Measurements from ENCODE around the gene SLC38A10. TPM values are rescaled to one million over a fixed set of nuclear protein-coding genes. Genes with fewer than 3 reads are reported as not detected.

Gene SLC38A10
- polyA plus RNA-seq, 1 donor (not counting 4 experiments of a cell fraction or from before 2014, with no cell fraction given), result 16.8 TPM

- H3K4me2 ChIP-seq (ENCODE audit: control insufficient read depth, extremely low read depth, insufficient read depth, low read depth, low read length), result no peak overlapping the region
- no peaks in the 10 kb centered on the region for H3K27me3 ChIP-seq (ENCODE audit: control insufficient read depth, extremely low read depth, insufficient read depth, low read length)
- H3K9ac ChIP-seq (ENCODE audit: control insufficient read depth, extremely low read depth, insufficient read depth, low read length), result no peak overlapping the region
- TF ChIP-seq CTCF (optimal IDR thresholded peaks at IDR 0.05 in 1 of 3, IDR thresholded peaks at IDR 0.05 in 1 of 3, conservative IDR thresholded peaks at IDR 0.05 in 1 of 3; ENCODE audit: extremely low read depth in 1 of 3, insufficient read depth in 2 of 3, low read length in 3 of 3), result no peak
- TF ChIP-seq EZH2 (IDR thresholded peaks at IDR 0.05; ENCODE audit: low read length), result no peak
- H4K20me1 ChIP-seq (ENCODE audit: control insufficient read depth, extremely low read depth, insufficient read depth, low read length), result no peaks in the 10 kb centered on the region
- H3K79me2 ChIP-seq (ENCODE audit: control insufficient read depth, insufficient read depth, low read length), result no peaks in the 10 kb centered on the region
- dilution Hi-C loops (cut with MboI; ENCODE audit: extremely low pct_ligation_motif_present, low sequenced_read_pairs), result no loop called here
- H3K9me1 ChIP-seq (ENCODE audit: control insufficient read depth, extremely low read depth, insufficient read depth, low read length), result no peaks in the 10 kb centered on the region
- no peaks in the 10 kb centered on the region for H3K9me3 ChIP-seq (ENCODE audit: control insufficient read depth, low read depth, low read length)
- H3K27ac ChIP-seq (ENCODE audit: control insufficient read depth, insufficient read depth, low read length), result no peak overlapping the region
- no peak for FAIRE-seq
- H3K4me3 ChIP-seq (ENCODE audit: control insufficient read depth in 2 of 3, extremely low read depth in 1 of 3, insufficient read depth in 2 of 3, low read depth in 1 of 3, low read length in 3 of 3), result no peak overlapping the region
- no peak for DNase-seq (ENCODE audit: low read depth, low spot score)
- H2AFZ ChIP-seq (ENCODE audit: control insufficient read depth, low read length), result no peak overlapping the region
- H3K4me1 ChIP-seq (ENCODE audit: control insufficient read depth, extremely low read depth, insufficient read depth, low read length), result no peaks in the 10 kb centered on the region
- peaks cover 22 to 34% of the 10 kb centered on the region in 2 experiments for H3K36me3 ChIP-seq (ENCODE audit: control insufficient read depth in 2 of 2, extremely low read depth in 1 of 2, insufficient read depth in 2 of 2, low read length in 2 of 2)
Observed at GRCh38 chr17:81276781-81277180, 18.3 kb downstream of the SLC38A10 start.

DNA sequence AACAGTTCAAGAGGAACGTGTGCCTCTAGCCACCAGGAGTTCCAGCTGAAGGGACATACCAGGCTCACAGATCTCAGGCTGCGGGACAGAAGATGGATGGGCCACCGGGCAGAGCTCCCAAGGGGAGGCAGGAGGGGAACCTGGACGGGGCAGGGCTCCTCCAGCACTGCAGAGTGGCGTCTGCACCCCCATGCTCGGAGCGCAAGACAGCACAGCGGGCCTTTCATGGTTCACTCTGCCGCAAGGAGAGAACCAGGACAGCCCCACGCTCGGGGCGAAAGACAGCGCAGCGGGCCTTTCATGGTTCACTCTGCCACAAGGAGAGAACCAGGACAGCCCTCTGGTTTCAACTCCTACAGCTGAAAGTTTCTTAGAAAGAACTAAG is 20.6 kb downstream of the SLC38A10 start:
- H3K9me3 ChIP-seq (ENCODE audit: control insufficient read depth, low read depth, low read length), result no peaks in the 10 kb centered on the region
- H4K20me1 ChIP-seq (ENCODE audit: control insufficient read depth, extremely low read depth, insufficient read depth, low read length), result peaks cover 4% of the 10 kb centered on the region
- no peak for DNase-seq (ENCODE audit: low read depth, low spot score)
- dilution Hi-C loops (cut with MboI; ENCODE audit: extremely low pct_ligation_motif_present, low sequenced_read_pairs), result no loop called here
- H3K27me3 ChIP-seq (ENCODE audit: control insufficient read depth, extremely low read depth, insufficient read depth, low read length), result no peaks in the 10 kb centered on the region
- no peak for FAIRE-seq
- no peak overlapping the region for H2AFZ ChIP-seq (ENCODE audit: control insufficient read depth, low read length)
- TF ChIP-seq EZH2 (IDR thresholded peaks at IDR 0.05; ENCODE audit: low read length), result no peak
- TF ChIP-seq CTCF (optimal IDR thresholded peaks at IDR 0.05 in 1 of 3, IDR thresholded peaks at IDR 0.05 in 1 of 3, conservative IDR thresholded peaks at IDR 0.05 in 1 of 3; ENCODE audit: extremely low read depth in 1 of 3, insufficient read depth in 2 of 3, low read length in 3 of 3), result no peak
- peaks cover 2% of the 10 kb centered on the region for H3K9me1 ChIP-seq (ENCODE audit: control insufficient read depth, extremely low read depth, insufficient read depth, low read length)
- peaks cover 22 to 34% of the 10 kb centered on the region in 2 experiments for H3K36me3 ChIP-seq (ENCODE audit: control insufficient read depth in 2 of 2, extremely low read depth in 1 of 2, insufficient read depth in 2 of 2, low read length in 2 of 2)
- no peaks in the 10 kb centered on the region for H3K79me2 ChIP-seq (ENCODE audit: control insufficient read depth, insufficient read depth, low read length)
- H3K4me3 ChIP-seq (ENCODE audit: control insufficient read depth in 2 of 3, extremely low read depth in 1 of 3, insufficient read depth in 2 of 3, low read depth in 1 of 3, low read length in 3 of 3), result no peak overlapping the region
- no peak overlapping the region for H3K27ac ChIP-seq (ENCODE audit: control insufficient read depth, insufficient read depth, low read length)
- no peak overlapping the region for H3K4me2 ChIP-seq (ENCODE audit: control insufficient read depth, extremely low read depth, insufficient read depth, low read depth, low read length)
- no peak overlapping the region for H3K9ac ChIP-seq (ENCODE audit: control insufficient read depth, extremely low read depth, insufficient read depth, low read length)
- H3K4me1 ChIP-seq (ENCODE audit: control insufficient read depth, extremely low read depth, insufficient read depth, low read length), result peaks cover 11% of the 10 kb centered on the region
